Adipose tissue (tissue), 3 donors: ENCODE results near the gene CSTF1. TPM values are rescaled to one million over a fixed set of nuclear protein-coding genes. Genes with fewer than 3 reads are reported as not detected.
A peak's percentile ranks its signal among the peaks of the same experiment; 100 is the strongest.

Experiments
- H3K27ac ChIP-seq: one replicate; pipeline ENCODE4 v1.5.1; 2013; ENCODE audit warnings: low read depth, low read length
- WGBS, 3 donors: extraction: QIAGEN DNeasy Blood & Tissue Kit; methylation state at CpG; one replicate each; pipeline ENCODE4 v1.1.7; 2013; 5-methylcytosine and 5-hydroxymethylcytosine counted together
- polyA plus RNA-seq, 3 donors: library from polyadenylated mRNA; stranded (reverse); fragments of 200-250 nt; gene quantifications; one replicate each; pipeline ENCODE4 v1.2.3, GENCODE V29; 2013
- donor health status: healthy with polysubstance abuse.
- donor health status: Bipolar disorder and iron deficiency.
- donor health status: healthy.

CSTF1 gene
- polyA plus RNA-seq = 10 to 100 TPM in 2 of 3 donors, 1 to 10 TPM in 1; 5.1 to 11.1 (median 10.5) TPM

GRCh38 chr20:56392132-56392880, at the start of gene CSTF1, which contains the start of gene AURKA:
Gene CSTF1, plus strand, starts transcription at chr20:56392645. Its CDS starts 2,908 bp downstream, at chr20:56395553.
Gene AURKA, minus strand, starts transcription at chr20:56392215. Its CDS starts 4,018 bp downstream, at chr20:56388197.
- H3K27ac ChIP-seq = peak within 1 kb of the TSS; percentile 61
- WGBS, 3 donors = 0% methylated on average over 53 of the region's 53 CpGs

- WGBS, 3 donors = 83 to 84% (median 83%) methylated on average over 3 of the region's 3 CpGs
- H3K27ac ChIP-seq = no peak overlapping the region
Observed at GRCh38 chr20:56342783-56343182, 49.7 kb upstream of the CSTF1 start.

GRCh38 chr20:56343861-56344381, 48.5 kb upstream of the CSTF1 start:
- WGBS, 3 donors = 3% methylated on average over 41 of the region's 41 CpGs
- no peak overlapping the region for H3K27ac ChIP-seq

- no peak overlapping the region for H3K27ac ChIP-seq
- WGBS, 3 donors = 85 to 92% (median 88%) methylated on average over 8 of the region's 8 CpGs
Observed at GRCh38 chr20:56345911-56346310, 46.5 kb upstream of the CSTF1 start.

- no peak overlapping the region for H3K27ac ChIP-seq
- 54 to 72% (median 54%) methylated on average over 13 of the region's 13 CpGs for WGBS, 3 donors
Observed at GRCh38 chr20:56347628-56348304, 44.7 kb upstream of the CSTF1 start.

GRCh38 chr20:56348305-56348693, 44.1 kb upstream of the CSTF1 start:
- no peak overlapping the region for H3K27ac ChIP-seq
- 6 to 19% (median 16%) methylated on average over 5 of the region's 5 CpGs for WGBS, 3 donors

GRCh38 chr20:56348746-56349145, 43.7 kb upstream of the CSTF1 start:
- no peak overlapping the region for H3K27ac ChIP-seq
- 7 to 12% (median 7%) methylated on average over 3 of the region's 3 CpGs for WGBS, 3 donors

GRCh38 chr20:56350842-56351241, 41.6 kb upstream of the CSTF1 start:
- H3K27ac ChIP-seq = no peak overlapping the region
- 57 to 81% (median 62%) methylated on average over 2 of the region's 2 CpGs for WGBS, 3 donors

- no peak overlapping the region for H3K27ac ChIP-seq
- WGBS, 3 donors = 72 to 77% (median 75%) methylated on average over 5 of the region's 5 CpGs
Observed at GRCh38 chr20:56352345-56353055, 39.9 kb upstream of the CSTF1 start.

GRCh38 chr20:56353356-56353755, 39.1 kb upstream of the CSTF1 start:
- no peak overlapping the region for H3K27ac ChIP-seq
- WGBS, 3 donors = 83 to 85% (median 85%) methylated on average over 4 of the region's 4 CpGs

GRCh38 chr20:56358070-56358469, 34.4 kb upstream of the CSTF1 start:
- 65 to 75% (median 71%) methylated on average over 6 of the region's 6 CpGs for WGBS, 3 donors
- H3K27ac ChIP-seq = no peak overlapping the region

- H3K27ac ChIP-seq = no peak within 1 kb of the TSS
- WGBS, 3 donors = 1 to 2% (median 1%) methylated on average over 21 to 63 of the region's 63 CpGs
Observed at GRCh38 chr20:56358600-56359211, 33.7 kb upstream of the CSTF1 start, which contains the start of gene FAM210B. Gene FAM210B, plus strand, starts transcription at chr20:56358974. Its CDS starts 32 bp downstream, at chr20:56359006.

- no peak overlapping the region for H3K27ac ChIP-seq
- 11 to 15% (median 12%) methylated on average over 43 to 51 of the region's 51 CpGs for WGBS, 3 donors
Observed at GRCh38 chr20:56359212-56360132, 33.0 kb upstream of the CSTF1 start.

GRCh38 chr20:56360133-56360907, 32.1 kb upstream of the CSTF1 start:
- H3K27ac ChIP-seq = no peak overlapping the region
- 62 to 78% (median 73%) methylated on average over 14 of the region's 14 CpGs for WGBS, 3 donors

- no peak overlapping the region for H3K27ac ChIP-seq
- WGBS, 3 donors = 84 to 89% (median 88%) methylated on average over 8 of the region's 8 CpGs
Observed at GRCh38 chr20:56360908-56361205, 31.6 kb upstream of the CSTF1 start.

GRCh38 chr20:56361900-56362299, 30.5 kb upstream of the CSTF1 start:
- 88 to 92% (median 88%) methylated on average over 8 of the region's 8 CpGs for WGBS, 3 donors
- H3K27ac ChIP-seq = no peak overlapping the region
